22Rv1 (cell line): ENCODE measurements around the gene TIAM2.

Source experiments
- ZFX ChIP-seq: fragments of 450-650 bp; IDR thresholded peaks from 2 replicates; pipeline ENCODE4 v1.6.1; 2017; ENCODE audit warnings: antibody characterized with exemption, borderline replicate concordance
- TF ChIP-seq, protein P1 (sequence below): fragments of 450-650 bp; IDR thresholded peaks from 2 replicates; pipeline ENCODE4 v1.5.1; 2017; ENCODE audit warnings: mild to moderate bottlenecking

DNA sequence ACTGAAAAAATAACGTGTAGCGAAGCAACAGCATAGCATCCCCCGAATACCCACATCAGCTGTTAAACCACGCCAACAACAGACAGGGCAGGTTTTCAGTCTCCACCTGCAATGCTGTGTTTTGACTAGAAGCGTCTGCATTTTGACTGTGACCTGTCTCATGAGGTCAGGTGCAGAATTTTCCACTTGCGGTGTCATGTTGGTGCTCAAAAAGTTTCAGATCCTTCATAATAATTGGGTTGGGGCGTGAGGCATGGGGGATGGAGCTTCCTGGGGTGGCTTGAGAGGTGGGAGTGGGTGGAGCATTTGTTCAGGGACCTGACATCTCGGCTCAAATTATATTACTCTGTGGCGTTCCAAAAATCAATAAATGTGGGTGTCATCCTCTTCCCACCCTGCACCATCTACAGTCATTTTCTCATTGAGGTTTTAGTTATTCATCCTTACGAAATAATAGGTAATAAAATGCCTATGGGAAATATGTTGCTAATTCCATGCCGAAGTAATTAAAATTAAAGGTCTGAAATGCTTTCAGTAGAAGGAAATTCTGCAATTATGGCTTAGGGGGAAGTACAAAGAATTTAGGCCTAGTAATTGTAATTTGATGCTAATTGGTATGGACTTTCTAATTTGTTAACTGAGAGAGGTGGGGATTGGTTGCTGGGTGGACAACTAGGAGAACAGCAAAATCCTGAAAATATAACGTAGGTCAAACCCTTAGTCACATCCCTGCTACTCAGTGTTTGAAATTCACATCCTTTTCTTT lies 81.0 kb downstream of the TIAM2 start:
- TF ChIP-seq, protein P1, sequence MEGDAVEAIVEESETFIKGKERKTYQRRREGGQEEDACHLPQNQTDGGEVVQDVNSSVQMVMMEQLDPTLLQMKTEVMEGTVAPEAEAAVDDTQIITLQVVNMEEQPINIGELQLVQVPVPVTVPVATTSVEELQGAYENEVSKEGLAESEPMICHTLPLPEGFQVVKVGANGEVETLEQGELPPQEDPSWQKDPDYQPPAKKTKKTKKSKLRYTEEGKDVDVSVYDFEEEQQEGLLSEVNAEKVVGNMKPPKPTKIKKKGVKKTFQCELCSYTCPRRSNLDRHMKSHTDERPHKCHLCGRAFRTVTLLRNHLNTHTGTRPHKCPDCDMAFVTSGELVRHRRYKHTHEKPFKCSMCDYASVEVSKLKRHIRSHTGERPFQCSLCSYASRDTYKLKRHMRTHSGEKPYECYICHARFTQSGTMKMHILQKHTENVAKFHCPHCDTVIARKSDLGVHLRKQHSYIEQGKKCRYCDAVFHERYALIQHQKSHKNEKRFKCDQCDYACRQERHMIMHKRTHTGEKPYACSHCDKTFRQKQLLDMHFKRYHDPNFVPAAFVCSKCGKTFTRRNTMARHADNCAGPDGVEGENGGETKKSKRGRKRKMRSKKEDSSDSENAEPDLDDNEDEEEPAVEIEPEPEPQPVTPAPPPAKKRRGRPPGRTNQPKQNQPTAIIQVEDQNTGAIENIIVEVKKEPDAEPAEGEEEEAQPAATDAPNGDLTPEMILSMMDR: no peak
- no peak for TF ChIP-seq ZFX
